Smooth muscle cell (in vitro differentiated cells): ENCODE data around the gene CARHSP1. TPM values are rescaled to one million over a fixed set of nuclear protein-coding genes. Genes with fewer than 3 reads are reported as not detected.

Experiments
- DNase-seq: peaks from one replicate; lab custom pipeline; 2025; ENCODE audit not compliant: unreplicated experiment; lab: John Stamatoyannopoulos, UW
- H2AFZ ChIP-seq: fragments of 200-600 bp; sonication (generic); 2 replicates; pipeline ENCODE4 v1.6.0; 2016; ENCODE audit warnings: antibody characterized with exemption, low read depth, mild to moderate bottlenecking
- H3F3A ChIP-seq: fragments of 200-600 bp; sonication (generic); 2 replicates; pipeline ENCODE4 v1.6.0; 2017; ENCODE audit warnings: antibody characterized with exemption, low read depth
- H3K27ac ChIP-seq: fragments of 200-600 bp; sonication (generic); 2 replicates; pipeline ENCODE4 v1.5.1; 2016; ENCODE audit warnings: low read depth, mild to moderate bottlenecking
- H3K27me3 ChIP-seq: fragments of 200-600 bp; sonication (generic); 2 replicates; pipeline ENCODE4 v1.6.1; 2016; ENCODE audit warnings: low read depth, mild to moderate bottlenecking
- H3K36me3 ChIP-seq: fragments of 200-600 bp; sonication (generic); 2 replicates; pipeline ENCODE4 v1.5.1; 2016; ENCODE audit warnings: low read depth
- H3K4me1 ChIP-seq: fragments of 200-600 bp; sonication (generic); 2 replicates; pipeline ENCODE4 v1.5.1; 2016; ENCODE audit warnings: low read depth
- H3K4me2 ChIP-seq: fragments of 200-600 bp; sonication (generic); 2 replicates; pipeline ENCODE4 v1.6.0; 2016; ENCODE audit warnings: mild to moderate bottlenecking
- H3K4me3 ChIP-seq: fragments of 200-600 bp; sonication (generic); 2 replicates; pipeline ENCODE4 v1.5.1; 2016; ENCODE audit warnings: mild to moderate bottlenecking
- H3K79me2 ChIP-seq: fragments of 200-600 bp; sonication (generic); 2 replicates; pipeline ENCODE4 v1.6.0; 2016; ENCODE audit warnings: low read depth, mild to moderate bottlenecking
- H3K9ac ChIP-seq: fragments of 200-600 bp; sonication (generic); 2 replicates; pipeline ENCODE4 v1.6.0; 2016; ENCODE audit warnings: low read depth
- H3K9me3 ChIP-seq: fragments of 200-600 bp; sonication (generic); replicated peaks from 2 replicates; pipeline ENCODE4 v1.5.1; 2016; ENCODE audit warnings: low read depth
- H4K20me1 ChIP-seq: fragments of 200-600 bp; sonication (generic); 2 replicates; pipeline ENCODE4 v1.6.0; 2016; ENCODE audit warnings: low read depth
- CTCF ChIP-seq: fragments of 200-600 bp; sonication (generic); IDR thresholded peaks from 2 replicates; pipeline ENCODE4 v1.5.1; 2017; ENCODE audit warnings: borderline replicate concordance, mild to moderate bottlenecking, antibody characterized with exemption; ENCODE audit not compliant: insufficient read depth, poor library complexity, severe bottlenecking
- WGBS: methylation state at CpG from one replicate; pipeline ENCODE4 v1.1.7; 2016; ENCODE audit warnings: low lambda C conversion rate; 5-methylcytosine and 5-hydroxymethylcytosine counted together
- polyA plus RNA-seq: library from polyadenylated mRNA; unstranded; fragments of >200 nt; fragmentation: Nextera tagmentation; extraction: Ambion mirVana; gene quantifications from 2 replicates; pipeline ENCODE4 v1.2.1, GENCODE V29; 2016
- total RNA-seq: library from RNA; depleted of rRNA; stranded (reverse); fragments of >200 nt; gene quantifications from 2 replicates; pipeline ENCODE4 v1.2.3, GENCODE V29; 2014

The CARHSP1 gene
- total and polyA plus RNA-seq, 2 experiments from 2014 or later = 62.6 to 94.0 TPM

GRCh38 chr16:8847623-8848022 lies 21.2 kb downstream of the CARHSP1 start:
- H3K9ac ChIP-seq = no peak overlapping the region
- H3K79me2 ChIP-seq = peaks cover 22% of the 10 kb centered on the region
- no peak overlapping the region for H3K4me3 ChIP-seq
- no peaks in the 10 kb centered on the region for H3K36me3 ChIP-seq
- DNase-seq = no peak
- H4K20me1 ChIP-seq = peaks cover 89% of the 10 kb centered on the region
- no peak overlapping the region for H3K4me2 ChIP-seq
- no peak for TF ChIP-seq CTCF
- 87% methylated on average over 15 of the region's 15 CpGs for WGBS
- H2AFZ ChIP-seq = no peak overlapping the region
- no peaks in the 10 kb centered on the region for H3K4me1 ChIP-seq
- peak overlapping the region; percentile 23 for H3K27ac ChIP-seq
- H3K27me3 ChIP-seq = no peaks in the 10 kb centered on the region
- H3K9me3 ChIP-seq = no peaks in the 10 kb centered on the region
- H3F3A ChIP-seq = peaks cover 16% of the 10 kb centered on the region

- Histone ChIP-seq H3F3A (peaks cover 11% of the 10 kb centered on the region), H3K4me3 (no peak overlapping the region), H3K4me1 (no peaks in the 10 kb centered on the region), H3K27ac (peak overlapping the region; percentile 23), H2AFZ (no peak overlapping the region), H3K79me2 (peaks cover 22% of the 10 kb centered on the region), H4K20me1 (peaks cover 89% of the 10 kb centered on the region), H3K9ac (no peak overlapping the region), H3K36me3 (no peaks in the 10 kb centered on the region), H3K9me3 (no peaks in the 10 kb centered on the region), H3K4me2 (no peak overlapping the region), H3K27me3 (no peaks in the 10 kb centered on the region)
- WGBS = 95% methylated on average over 13 of the region's 13 CpGs
- no peak for TF ChIP-seq CTCF
- DNase-seq = no peak
These were observed 21.7 kb downstream of the CARHSP1 start for GRCh38 chr16:8847145-8847544.

GRCh38 chr16:8846401-8846932 lies 22.3 kb downstream of the CARHSP1 start:
- no peak overlapping the region for H3K9ac ChIP-seq
- H4K20me1 ChIP-seq = peaks cover 85% of the 10 kb centered on the region

More at GRCh38 chr16:8846401-8846932, 22.3 kb downstream of the CARHSP1 start:
- Histone ChIP-seq H3F3A (peaks cover 8% of the 10 kb centered on the region), H3K36me3 (no peaks in the 10 kb centered on the region), H3K79me2 (peaks cover 22% of the 10 kb centered on the region), H3K4me3 (no peak overlapping the region), H3K4me2 (no peak overlapping the region), H3K27me3 (no peaks in the 10 kb centered on the region), H3K4me1 (no peaks in the 10 kb centered on the region), H2AFZ (no peak overlapping the region), H3K27ac (no peak overlapping the region), H3K9me3 (no peaks in the 10 kb centered on the region)
- DNase-seq = no peak
- 86% methylated on average over 10 of the region's 10 CpGs for WGBS
- no peak for TF ChIP-seq CTCF
